HG02981 (cell line): ENCODE measurements around the gene NUDT12.

Experiments
- ATAC-seq: cut with Tn5 transposase; IDR thresholded peaks from one replicate; pipeline ENCODE4 v1.9.1; 2021; ENCODE audit warnings: mild to moderate bottlenecking, moderate library complexity; ENCODE audit not compliant: unreplicated experiment

Gene NUDT12

DNA sequence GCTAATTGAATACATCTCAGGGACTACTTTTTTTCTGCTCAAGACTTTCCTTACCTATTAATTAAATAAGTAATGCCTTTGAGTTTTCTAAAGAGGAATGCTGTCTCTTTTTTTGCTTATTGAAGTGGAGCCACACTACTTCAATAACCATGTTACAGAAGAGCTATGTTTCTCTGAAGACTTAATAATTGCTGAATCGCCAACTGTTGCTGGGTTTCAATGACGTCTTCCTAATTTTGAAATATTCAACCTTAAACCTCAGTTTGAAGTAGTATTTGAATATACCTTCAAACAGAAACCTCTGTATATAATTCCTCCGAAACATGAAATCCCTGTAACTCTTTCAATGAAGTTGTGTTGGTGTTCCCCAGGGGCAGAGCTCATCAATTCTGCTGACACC is 21.0 kb downstream of the NUDT12 start:
- ATAC-seq = no peak

DNA sequence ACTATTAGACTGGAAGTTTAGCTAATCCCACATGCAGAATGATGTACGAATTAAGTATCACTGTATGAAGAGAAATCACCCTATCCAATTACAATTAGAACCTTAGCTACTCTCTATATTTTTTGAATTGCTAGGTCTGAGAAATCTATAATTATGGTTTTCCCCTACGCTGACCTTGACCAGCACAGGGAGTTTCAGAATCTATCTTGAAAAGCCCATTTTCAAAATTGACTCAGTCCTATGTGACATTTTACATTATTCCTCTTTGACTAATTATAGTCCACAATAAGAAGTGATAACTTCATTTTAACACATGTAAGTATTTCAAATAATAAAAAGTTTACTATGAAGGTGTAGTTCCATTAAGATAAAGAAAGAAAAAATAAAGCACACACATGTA is 21.5 kb downstream of the NUDT12 start:
- ATAC-seq = no peak

DNA sequence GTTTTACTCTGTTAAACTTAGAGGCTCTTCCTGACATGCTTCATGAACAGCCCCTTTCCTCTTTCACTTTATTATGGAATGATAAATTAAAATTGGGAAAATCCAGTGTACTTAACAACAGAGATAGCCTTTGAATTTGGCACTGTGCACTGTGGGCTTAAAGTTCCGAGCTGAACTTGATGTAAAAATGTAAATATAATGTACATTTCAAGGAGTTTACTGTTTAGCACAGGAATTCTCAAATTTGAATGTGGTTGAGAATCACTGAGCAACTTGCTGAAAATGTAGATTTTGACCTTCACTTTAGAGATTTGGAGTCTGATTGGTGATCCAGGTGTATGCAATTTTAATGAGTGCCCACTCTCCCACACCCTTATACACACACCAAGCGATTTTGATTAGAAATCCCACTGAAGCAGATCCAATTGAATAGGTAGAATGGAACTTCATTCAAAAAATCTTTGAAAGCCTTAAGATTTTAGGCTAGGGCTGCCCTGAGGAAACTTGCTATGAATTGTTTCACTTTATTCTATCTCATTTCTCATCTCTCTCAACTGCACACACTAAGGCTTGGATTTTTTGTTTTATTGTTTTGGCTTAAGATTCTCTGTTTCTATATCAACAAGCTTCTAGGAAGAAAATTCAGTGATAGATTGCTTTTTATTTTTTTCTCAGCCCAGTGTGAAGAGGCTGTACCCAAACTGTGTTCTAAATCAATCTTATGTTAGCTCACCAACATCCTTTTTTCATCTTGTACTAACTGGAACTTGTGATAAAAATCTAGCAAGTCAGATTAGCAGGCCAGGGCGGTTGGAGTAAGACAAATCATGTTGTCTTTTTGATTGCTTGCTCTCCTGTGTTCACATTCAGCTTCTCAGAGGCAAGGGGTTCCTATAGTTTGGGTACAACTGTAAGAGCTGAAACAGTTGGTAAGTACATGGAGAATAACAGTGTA is 22.9 kb downstream of the NUDT12 start:
- ATAC-seq = no peak

DNA sequence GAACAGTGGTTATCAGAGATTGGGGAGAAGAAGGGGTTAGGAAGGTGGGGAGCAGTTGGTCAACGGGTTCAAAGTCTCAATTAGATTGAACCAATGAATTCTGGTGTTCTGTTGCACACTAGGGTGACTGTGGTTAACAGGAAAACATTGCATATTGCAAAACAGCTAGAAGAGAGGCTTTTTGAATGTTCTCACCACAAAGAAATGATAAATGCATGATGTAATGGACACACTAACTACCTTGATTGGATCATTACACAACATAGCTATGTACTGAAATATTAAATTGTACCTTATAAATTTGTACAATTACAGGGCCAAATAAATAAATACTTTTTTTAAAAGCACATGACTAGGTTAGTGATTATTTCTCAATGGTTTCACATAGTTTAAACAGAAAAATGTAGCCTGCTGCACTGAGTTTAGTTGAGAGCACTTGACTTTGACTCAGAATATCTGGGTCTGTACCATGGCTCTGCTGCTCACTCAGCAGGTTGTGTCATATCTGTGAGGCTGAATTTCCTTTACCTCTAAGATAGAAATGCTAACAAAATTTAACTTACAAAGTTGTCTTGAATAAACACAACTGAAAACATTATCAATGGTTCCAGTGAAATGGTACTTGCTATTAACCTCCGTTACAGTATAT is 30.4 kb downstream of the NUDT12 start:
- ATAC-seq = no peak

DNA sequence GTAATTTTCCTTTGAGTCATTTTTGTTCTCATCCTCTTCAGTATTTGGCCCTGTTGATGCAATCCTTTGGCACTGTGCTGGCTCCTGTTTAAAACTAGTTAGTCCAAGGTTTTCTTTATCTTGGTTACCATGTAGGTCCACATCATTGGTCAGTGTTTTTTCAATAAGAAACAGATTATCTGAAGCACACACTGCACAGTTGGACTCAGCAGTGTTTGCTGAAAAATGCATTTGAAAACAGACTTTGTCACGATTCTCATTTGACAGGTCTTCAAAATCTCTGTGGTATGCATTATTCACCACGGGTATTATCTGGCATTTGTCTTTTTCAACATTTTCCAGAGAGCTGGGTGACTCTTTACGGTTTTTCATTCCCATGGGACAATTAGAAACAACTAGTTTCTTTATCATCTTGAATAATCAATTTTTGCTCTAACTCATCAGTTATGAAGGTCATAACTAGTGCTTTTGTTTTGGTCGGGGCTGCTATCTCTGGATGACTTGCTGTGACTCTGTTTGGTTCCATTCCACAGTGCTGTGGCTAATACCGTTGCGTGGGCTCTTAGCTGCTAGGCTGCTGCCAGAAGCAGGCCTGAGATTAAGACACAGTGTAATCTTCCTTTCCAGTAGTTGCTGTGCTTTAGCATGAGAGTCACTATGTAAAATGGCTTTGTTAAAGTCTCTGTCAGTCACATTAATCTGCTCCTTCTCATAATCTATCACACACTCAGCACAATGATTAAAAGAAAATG is 36.2 kb downstream of the NUDT12 start:
- no peak for ATAC-seq

DNA sequence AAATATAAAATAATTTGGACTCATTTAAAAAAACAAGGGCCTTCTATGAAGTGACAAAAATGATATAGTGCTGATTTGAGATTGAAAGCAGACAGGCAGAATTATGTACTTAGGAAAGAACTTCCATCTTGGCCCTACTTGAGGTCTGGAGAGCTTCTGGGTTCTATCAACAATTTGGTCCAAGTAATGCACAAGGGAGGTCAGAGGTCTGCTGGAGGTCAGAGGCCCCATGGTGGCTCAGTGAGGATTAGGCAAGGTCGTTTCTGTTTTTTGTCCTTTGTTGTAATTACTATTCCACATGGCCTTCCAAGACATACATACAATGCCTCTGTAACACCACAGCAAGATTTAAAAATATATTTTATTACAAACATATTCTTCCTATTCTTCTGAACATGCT is 37.2 kb downstream of the NUDT12 start:
- no peak for ATAC-seq

DNA sequence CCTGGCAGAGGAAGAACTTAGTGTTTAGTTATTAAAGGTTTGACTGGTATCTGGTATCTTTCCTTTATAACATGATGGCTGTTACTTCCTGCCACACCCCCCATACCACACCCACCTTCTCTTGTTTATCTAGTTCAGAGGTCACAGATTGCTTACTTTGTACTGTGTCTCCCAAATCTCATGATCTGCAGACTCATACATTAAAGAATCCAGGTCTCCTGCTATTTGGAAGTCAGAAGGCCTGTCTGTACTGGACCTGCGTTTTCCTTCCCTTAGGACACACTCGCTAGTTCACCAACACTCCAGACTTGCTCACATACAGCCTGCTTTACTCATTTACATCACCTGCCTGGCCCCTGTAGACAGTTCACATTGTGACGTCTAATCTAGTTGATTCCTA is 39.3 kb downstream of the NUDT12 start:
- no peak for ATAC-seq

DNA sequence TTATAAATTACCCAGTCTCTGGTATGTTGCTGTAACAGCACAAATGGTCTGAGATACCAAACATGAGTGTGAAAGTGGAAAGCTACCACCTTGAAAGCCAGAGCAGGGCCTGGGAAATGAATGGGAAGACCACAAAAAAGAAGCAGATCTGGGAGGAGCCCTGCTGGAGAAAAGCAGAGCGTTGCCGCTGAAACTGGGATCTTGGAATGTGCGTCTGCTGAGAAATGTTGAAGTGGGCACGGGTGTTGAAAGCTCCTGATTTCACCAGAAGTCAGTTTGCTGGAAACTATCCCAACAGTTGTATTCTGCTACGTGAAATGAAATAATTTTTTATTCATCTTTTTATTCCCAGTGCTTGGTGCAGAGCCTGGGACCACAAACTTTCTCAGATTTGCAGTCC is 40.0 kb downstream of the NUDT12 start:
- ATAC-seq = no peak

DNA sequence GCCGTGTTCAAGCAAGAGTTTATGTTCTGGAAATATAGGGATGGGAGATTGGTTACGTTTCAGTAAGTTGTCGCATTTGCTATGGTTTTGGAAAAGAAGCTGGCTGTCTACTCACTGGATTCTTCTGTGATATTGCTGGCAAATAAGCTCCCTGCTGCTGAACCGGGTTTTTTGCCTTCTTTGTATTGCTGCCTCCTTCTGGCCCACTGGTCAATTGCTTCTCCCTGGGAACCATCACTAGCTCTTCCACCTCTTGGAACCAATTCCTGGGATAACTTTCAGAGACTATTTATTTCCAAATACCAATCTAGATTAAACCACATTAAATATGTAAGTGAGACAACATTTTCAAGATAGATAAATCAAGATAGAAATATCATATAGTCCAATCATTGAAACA is 43.0 kb downstream of the NUDT12 start:
- ATAC-seq = no peak

DNA sequence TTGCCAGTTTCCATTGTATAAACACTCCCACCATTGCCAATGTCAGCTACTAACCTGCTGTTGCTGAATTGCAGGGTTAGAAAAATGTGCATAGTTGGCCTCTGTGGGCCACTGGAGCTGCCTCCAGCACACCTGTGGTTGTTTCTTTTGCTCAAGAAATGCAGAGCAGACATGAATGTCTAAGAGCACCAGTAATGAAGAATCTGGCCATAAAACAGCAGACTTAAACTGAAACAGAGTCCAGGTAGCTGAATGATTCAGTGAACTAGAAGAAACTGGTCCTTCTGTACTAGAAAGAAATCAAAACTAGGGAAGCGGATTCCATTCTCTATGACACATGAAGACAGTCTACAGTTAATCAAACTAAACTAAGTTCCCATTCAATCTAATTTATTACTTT is 48.2 kb downstream of the NUDT12 start:
- no peak for ATAC-seq

DNA sequence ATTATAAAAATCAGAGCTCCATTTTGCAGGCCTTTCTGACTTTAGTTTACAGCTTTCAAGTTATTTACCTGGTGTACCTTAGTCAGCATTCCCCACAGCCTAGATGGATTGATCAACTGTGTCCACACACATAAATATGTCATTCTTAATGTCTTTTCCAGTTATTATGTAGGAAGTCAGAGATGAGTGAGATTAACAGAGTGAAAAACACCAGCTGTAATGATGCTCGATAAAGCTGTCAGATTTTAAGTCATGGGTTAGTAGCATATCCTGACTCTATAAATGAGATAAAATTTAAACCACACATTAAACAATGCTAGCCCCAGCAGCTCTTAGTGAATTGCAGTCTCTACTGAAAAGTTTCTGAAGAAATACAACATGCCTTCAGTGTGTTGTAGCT is 48.9 kb downstream of the NUDT12 start:
- ATAC-seq = no peak

DNA sequence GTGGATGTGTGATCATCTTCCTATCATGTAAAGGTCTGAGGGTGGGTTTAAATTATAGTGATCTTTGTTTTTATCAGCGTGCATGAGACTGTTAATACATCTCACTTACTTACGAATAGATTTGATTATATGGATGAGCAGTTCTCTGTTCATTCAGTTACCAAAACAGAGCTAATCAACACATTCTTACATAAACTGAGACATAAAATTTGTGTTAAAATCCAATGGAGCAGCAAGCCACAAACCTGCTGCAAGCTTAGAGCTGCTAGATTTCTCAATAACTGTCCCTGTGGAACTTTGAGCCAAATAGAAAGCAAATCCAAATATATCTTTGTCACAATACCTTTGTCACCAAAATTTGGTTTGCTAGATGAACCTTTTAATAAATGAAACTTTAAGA is 50.1 kb downstream of the NUDT12 start:
- no peak for ATAC-seq

DNA sequence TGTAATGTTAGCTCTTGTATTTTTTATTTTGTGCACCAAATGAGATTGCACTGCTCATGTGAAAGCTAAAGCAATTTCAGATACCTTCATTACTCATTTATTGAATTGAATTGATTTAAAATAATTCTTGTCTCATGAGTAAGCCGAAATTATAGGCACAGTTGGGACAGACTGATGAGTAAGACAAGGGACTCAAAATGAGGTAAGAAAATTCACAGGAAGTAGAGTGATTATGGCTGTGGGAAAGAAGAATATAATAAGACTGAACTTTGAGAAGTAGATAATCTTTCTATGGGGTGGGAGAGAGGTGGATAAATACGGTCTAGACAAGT is 51.1 kb downstream of the NUDT12 start:
- no peak for ATAC-seq

DNA sequence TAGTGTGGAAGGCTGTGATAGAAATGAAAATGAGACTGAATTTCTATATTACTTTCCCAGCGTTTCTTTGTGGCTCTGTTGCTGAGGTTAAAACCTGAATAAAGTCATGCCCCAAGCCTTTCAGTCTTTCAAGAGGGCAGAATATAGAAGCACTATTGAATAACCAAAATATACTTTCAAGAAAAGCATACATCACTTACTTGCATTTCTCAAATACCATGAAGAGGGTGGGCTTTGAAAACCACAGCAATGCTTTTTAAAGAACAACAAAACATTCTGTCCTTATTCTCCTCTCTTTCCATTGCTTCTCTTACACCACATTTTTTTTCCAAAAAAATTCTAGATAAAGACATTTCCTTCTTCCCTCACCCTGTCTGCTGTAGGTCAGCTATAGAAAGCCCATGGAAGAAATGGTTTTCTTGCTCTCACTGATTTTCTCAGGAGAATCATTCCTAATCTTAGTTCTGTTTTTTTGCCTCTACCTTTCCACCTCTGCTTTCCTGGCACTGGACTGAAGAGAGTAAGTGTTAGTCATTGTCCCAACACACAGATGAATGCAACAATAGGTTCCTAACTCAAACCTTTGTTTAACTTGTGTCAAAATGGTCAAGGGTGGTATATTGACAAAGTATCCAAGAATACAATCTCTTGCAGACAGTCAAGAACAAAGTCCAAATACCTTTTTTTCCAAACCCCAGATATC is 51.6 kb downstream of the NUDT12 start:
- ATAC-seq = no peak

DNA sequence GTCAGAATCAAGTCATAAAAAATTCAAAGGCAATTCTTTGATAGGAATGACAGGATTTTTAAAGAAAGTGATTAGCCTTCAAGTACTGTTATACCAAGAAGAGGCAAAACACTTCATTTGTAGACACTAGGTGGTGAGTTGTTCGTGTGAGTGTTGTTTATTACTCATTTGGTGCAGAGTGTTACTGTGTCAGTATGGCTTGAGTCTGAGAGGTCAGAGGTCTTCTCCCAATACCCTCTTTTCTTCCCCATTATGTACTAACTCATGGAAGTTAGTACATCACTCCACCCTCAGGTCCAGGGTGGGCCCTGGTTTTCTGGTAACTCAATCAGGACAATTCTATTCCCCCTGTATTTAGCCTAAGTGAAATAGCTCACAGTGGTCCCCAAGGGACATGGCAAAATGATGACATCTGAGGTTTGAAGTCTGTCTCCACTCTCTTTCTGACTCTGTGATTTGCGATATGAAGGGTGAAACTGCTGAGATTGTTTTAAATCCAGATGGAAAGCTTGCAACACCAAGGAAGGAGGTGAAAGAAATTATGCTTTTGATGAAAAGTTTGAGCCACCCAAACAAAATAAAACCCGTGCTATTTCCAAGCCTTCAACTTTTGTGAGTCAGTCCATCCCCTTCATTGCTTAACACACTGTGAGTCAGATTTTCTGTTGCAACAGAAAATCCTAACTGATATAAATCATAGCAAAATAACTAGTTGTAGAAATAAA is 56.8 kb downstream of the NUDT12 start:
- no peak for ATAC-seq

DNA sequence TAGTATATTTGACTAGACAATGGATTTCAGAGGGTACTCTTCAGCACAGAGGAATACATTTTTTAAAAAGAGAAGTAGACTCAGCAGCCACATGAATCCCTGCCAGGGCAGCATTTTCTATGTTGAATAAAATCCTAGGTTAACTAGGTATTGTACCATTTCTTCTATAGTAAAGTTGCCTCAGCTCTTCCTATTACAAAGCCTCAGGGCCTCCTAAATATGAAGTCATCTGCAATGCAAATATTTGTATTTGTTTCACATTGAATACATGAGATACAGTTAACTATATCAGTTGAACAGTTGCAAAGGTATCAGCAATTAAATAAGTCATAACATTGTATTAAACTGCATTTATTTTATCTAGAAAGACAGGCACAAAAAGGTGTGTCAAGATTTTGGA is 59.5 kb downstream of the NUDT12 start:
- no peak for ATAC-seq

DNA sequence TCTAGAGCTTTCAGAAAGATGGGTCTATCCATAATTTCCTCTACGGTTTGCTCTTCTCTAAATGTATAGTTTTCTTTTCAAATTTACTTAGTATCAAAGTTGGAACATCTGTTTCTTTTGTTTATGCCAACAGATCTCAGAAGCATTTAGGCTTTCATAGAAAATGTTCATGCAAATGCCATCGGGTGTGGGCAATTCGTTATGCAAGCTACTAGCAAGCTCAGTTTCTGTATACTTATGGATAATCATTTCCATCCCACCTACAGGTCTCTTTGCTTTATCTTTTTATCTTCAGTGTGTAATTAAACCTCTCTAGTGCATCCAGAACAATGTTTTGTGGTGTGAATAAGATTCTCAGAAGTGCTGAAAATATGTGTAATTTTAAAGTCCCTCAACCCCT is 59.9 kb downstream of the NUDT12 start:
- no peak for ATAC-seq
